Activated CD8-positive, alpha-beta T cell treated with anti-CD3 and anti-CD28 coated beads for 36 hours (primary cell): ENCODE results near the gene TRMT61B. TPM values are rescaled to one million over a fixed set of nuclear protein-coding genes. Genes with fewer than 3 reads are reported as not detected.

Experiments used
- ATAC-seq: fragments of 200-7000 bp; cut with Tn5 transposase; one replicate; pipeline ENCODE4 v1.10.0; 2021; ENCODE audit warnings: mild to moderate bottlenecking, moderate library complexity
- CTCF ChIA-PET: fragments of 350-600 bp; sonication (Branson Sonifier 250); formaldehyde crosslinking; loops from one replicate; lab custom pipeline; 2021; ENCODE audit warnings: antibody characterized with exemption; lab: Charles Lee
- POLR2A ChIA-PET: fragments of 350-600 bp; sonication (Branson Sonifier 250); formaldehyde crosslinking; loops from one replicate; lab custom pipeline; 2021; ENCODE audit warnings: antibody characterized with exemption; lab: Charles Lee
- DNase-seq: peaks from one replicate; pipeline ENCODE4 v3.0.0-alpha.2; 2020
- H3K27ac Mint-ChIP-seq: one replicate; pipeline ENCODE4 v1.8.0; 2021; ENCODE audit warnings: mild to moderate bottlenecking, mixed read lengths
- H3K27me3 Mint-ChIP-seq: one replicate; pipeline ENCODE4 v1.8.0; 2021; ENCODE audit warnings: mixed read lengths
- H3K36me3 Mint-ChIP-seq: one replicate; pipeline ENCODE4 v1.8.0; 2021; ENCODE audit warnings: low read depth, mixed read lengths
- H3K4me1 Mint-ChIP-seq: one replicate; pipeline ENCODE4 v1.8.0; 2021; ENCODE audit warnings: low read depth, mixed read lengths
- H3K4me3 Mint-ChIP-seq: one replicate; pipeline ENCODE4 v1.8.0; 2021; ENCODE audit warnings: mild to moderate bottlenecking, moderate library complexity, mixed read lengths
- H3K9me3 Mint-ChIP-seq: one replicate; pipeline ENCODE4 v1.8.0; 2021; ENCODE audit warnings: mixed read lengths
- CTCF ChIP-seq: fragments of 200-600 bp; IDR thresholded peaks from one replicate; pipeline ENCODE4 v1.8.0; 2022; ENCODE audit warnings: antibody characterized with exemption, mild to moderate bottlenecking
- intact Hi-C: fragments of 100-400 bp; cut with micrococcal nuclease; formaldehyde crosslinking; loops from one replicate; pipeline ENCODE4 v1.10.0; 2022
- total RNA-seq, 2 experiments: library from RNA; stranded (reverse); gene quantifications; one replicate each; pipeline ENCODE4 v1.2.3, GENCODE V29; 2021

The TRMT61B gene
- total RNA-seq, 2 experiments from 2014 or later, result 14.5 to 19.3 TPM

- TF ChIP-seq CTCF, result peak; percentile 79
- POLR2A ChIA-PET, result interaction anchor here (1.6 kb wide), 1 partner anchor 48 kb away, joined by 3 read pairs; the partner anchor contains the start of gene TRMT61B
- H3K27ac Mint-ChIP-seq, result no peak overlapping the region
- H3K4me3 Mint-ChIP-seq, result no peak overlapping the region
- H3K36me3 Mint-ChIP-seq, result no peaks in the 10 kb centered on the region
- ATAC-seq, result peak; percentile 95
- no peaks in the 10 kb centered on the region for H3K27me3 Mint-ChIP-seq
- H3K9me3 Mint-ChIP-seq, result no peaks in the 10 kb centered on the region
- intact Hi-C loops, result loop anchor here (5.0 kb wide), 1 partner anchor 131 kb away; no protein-coding TSS in a partner anchor
- CTCF ChIA-PET, result interaction anchor here (0.7 to 2.8 kb wide), 22 partner anchors 10 to 297 kb away, joined by 3 to 22 read pairs (median 4); partner anchors contain the start of genes SPDYA, TRMT61B and WDR43
- H3K4me1 Mint-ChIP-seq, result peaks cover 7% of the 10 kb centered on the region
- peak; percentile 77 for DNase-seq
These were observed 48.7 kb downstream of the TRMT61B start for GRCh38 chr2:28821295-28821958.

GRCh38 chr2:28818053-28818452 is 52.1 kb downstream of the TRMT61B start:
- intact Hi-C loops, result no loop called here
- Mint-ChIP-seq H3K4me3 (no peak overlapping the region), H3K4me1 (peaks cover 7% of the 10 kb centered on the region), H3K27ac (no peak overlapping the region), H3K36me3 (no peaks in the 10 kb centered on the region), H3K9me3 (no peaks in the 10 kb centered on the region), H3K27me3 (no peaks in the 10 kb centered on the region)
- no peak for DNase-seq
- TF ChIP-seq CTCF, result no peak
- peak; percentile 20 for ATAC-seq
- ChIA-PET CTCF (no interaction called here), POLR2A (no interaction called here)

- peaks cover 1% of the 10 kb centered on the region for H3K27me3 Mint-ChIP-seq
- ChIA-PET POLR2A (interaction anchor here (0.6 to 1.5 kb wide), 8 partner anchors 9 to 346 kb away, joined by 3 to 5 read pairs (median 4); partner anchors contain the start of genes TRMT61B and WDR43), CTCF (interaction anchor here (0.8 to 2.8 kb wide), 5 partner anchors 8 to 244 kb away, joined by 3 to 15 read pairs (median 7); no protein-coding TSS in a partner anchor)
- peak; percentile 96 for ATAC-seq
- peak within 1 kb of the TSS; percentile 67 for H3K4me3 Mint-ChIP-seq
- H3K36me3 Mint-ChIP-seq, result peaks cover 6% of the 10 kb centered on the region
- DNase-seq, result peak; percentile 83
- intact Hi-C loops, result no loop called here
- peaks cover 10% of the 10 kb centered on the region for H3K4me1 Mint-ChIP-seq
- peak within 1 kb of the TSS; percentile 25 for H3K27ac Mint-ChIP-seq
- H3K9me3 Mint-ChIP-seq, result no peaks in the 10 kb centered on the region
- TF ChIP-seq CTCF, result no peak
These were observed 59.5 kb downstream of the TRMT61B start, which contains the start of gene SPDYA for GRCh38 chr2:28810384-28811285. Gene SPDYA, plus strand, starts transcription at chr2:28810834. Its CDS starts 5,181 bp downstream, at chr2:28816015.

GRCh38 chr2:28809927-28810326 is 60.2 kb downstream of the TRMT61B start:
- TF ChIP-seq CTCF, result no peak
- Mint-ChIP-seq H3K9me3 (no peaks in the 10 kb centered on the region), H3K4me3 (peak overlapping the region; percentile 67), H3K27ac (peak overlapping the region; percentile 25), H3K27me3 (peaks cover 1% of the 10 kb centered on the region), H3K4me1 (peaks cover 10% of the 10 kb centered on the region), H3K36me3 (peaks cover 9% of the 10 kb centered on the region)
- POLR2A ChIA-PET, result interaction anchor here (1.5 to 2.1 kb wide), 3 partner anchors 10 to 59 kb away, joined by 4 to 6 read pairs (median 5); no protein-coding TSS in a partner anchor
- ATAC-seq (no peak), DNase-seq (no peak)
- intact Hi-C loops, result no loop called here
- CTCF ChIA-PET, result interaction anchor here (1.0 to 2.8 kb wide), 5 partner anchors 9 to 244 kb away, joined by 3 to 15 read pairs (median 9); no protein-coding TSS in a partner anchor
